Common myeloid progenitor, CD34-positive (primary cell): Measurements from ENCODE around the gene ALPP.
"Not testable (repeated sequence)": the region's sequence is repeated elsewhere in the genome, so short reads cannot be mapped to it uniquely, and the experiment has no call there.

Experiments used
- CTCF ChIA-PET: fragments of 350-600 bp; sonication (Branson Sonifier 250); formaldehyde crosslinking; loops from one replicate; lab custom pipeline; 2021; ENCODE audit warnings: antibody characterized with exemption; lab: Charles Lee
- POLR2A ChIA-PET: fragments of 350-600 bp; sonication (Branson Sonifier 250); formaldehyde crosslinking; loops from one replicate; lab custom pipeline; 2021; ENCODE audit warnings: antibody characterized with exemption; lab: Charles Lee
- DNase-seq, 3 donors: peaks; one replicate each; pipeline versions ENCODE4 v3.0.0 to v3.0.0-alpha.2; 2013
- H3K27ac ChIP-seq, 2 experiments: 1 replicate in 1 of 2; 2 replicates in 1 of 2; pipeline ENCODE4 v1.7.0; 2013; ENCODE audit warnings: inconsistent platforms in 2 of 2, low read length in 2 of 2, mild to moderate bottlenecking in 2 of 2, low read depth in 1 of 2, moderate library complexity in 1 of 2; ENCODE audit not compliant: severe bottlenecking in 2 of 2, insufficient read depth in 1 of 2, poor library complexity in 1 of 2
- H3K27me3 ChIP-seq, 5 experiments: replicated peaks in 2 of 5; 1 replicate in 3 of 5; 2 replicates in 2 of 5; pipeline versions ENCODE4 v1.6.1 to v1.7.0; 2013; ENCODE audit warnings: low read length in 4 of 5, mild to moderate bottlenecking in 2 of 5, moderate library complexity in 2 of 5, inconsistent platforms in 1 of 5; ENCODE audit not compliant: insufficient read depth in 5 of 5, control insufficient read depth in 4 of 5
- H3K36me3 ChIP-seq, 4 experiments: 1 replicate in 2 of 4; 2 replicates in 2 of 4; pipeline versions ENCODE4 v1.6.1 to v1.7.0; 2013; ENCODE audit warnings: low read length in 3 of 4, control low read depth in 1 of 4, mild to moderate bottlenecking in 1 of 4; ENCODE audit not compliant: control insufficient read depth in 4 of 4, insufficient read depth in 4 of 4
- H3K4me1 ChIP-seq, 4 experiments: 1 replicate in 3 of 4; 2 replicates in 1 of 4; pipeline versions ENCODE4 v1.6.1 to v1.7.1; 2013; ENCODE audit warnings: low read length in 3 of 4, mild to moderate bottlenecking in 3 of 4, control low read depth in 1 of 4, inconsistent platforms in 1 of 4, moderate library complexity in 1 of 4; ENCODE audit not compliant: control insufficient read depth in 4 of 4, insufficient read depth in 4 of 4; ENCODE audit errors: control extremely low read depth in 1 of 4
- H3K4me3 ChIP-seq, 7 experiments: 1 replicate in 4 of 7; 2 replicates in 3 of 7; pipeline versions ENCODE4 v1.5.1 to v1.7.0; 2013; ENCODE audit warnings: mild to moderate bottlenecking in 7 of 7, low read length in 6 of 7, moderate library complexity in 6 of 7, inconsistent platforms in 2 of 7, low read depth in 2 of 7, control low read depth in 1 of 7; ENCODE audit not compliant: insufficient read depth in 4 of 7, control insufficient read depth in 1 of 7; ENCODE audit errors: extremely low read depth in 1 of 7
- H3K9me3 ChIP-seq, 5 experiments: 1 replicate in 4 of 5; 2 replicates in 1 of 5; pipeline versions ENCODE4 v1.6.1 to v1.7.1; 2013; ENCODE audit warnings: low read length in 4 of 5, mild to moderate bottlenecking in 2 of 5, inconsistent platforms in 1 of 5, low read depth in 1 of 5, moderate library complexity in 1 of 5; ENCODE audit not compliant: control insufficient read depth in 4 of 5, insufficient read depth in 2 of 5; ENCODE audit errors: control extremely low read depth in 1 of 5
- WGBS: methylation state at CpG from one replicate; pipeline ENCODE4 v1.1.5; 2013; ENCODE audit not compliant: insufficient coverage; 5-methylcytosine and 5-hydroxymethylcytosine counted together

Gene ALPP

DNA sequence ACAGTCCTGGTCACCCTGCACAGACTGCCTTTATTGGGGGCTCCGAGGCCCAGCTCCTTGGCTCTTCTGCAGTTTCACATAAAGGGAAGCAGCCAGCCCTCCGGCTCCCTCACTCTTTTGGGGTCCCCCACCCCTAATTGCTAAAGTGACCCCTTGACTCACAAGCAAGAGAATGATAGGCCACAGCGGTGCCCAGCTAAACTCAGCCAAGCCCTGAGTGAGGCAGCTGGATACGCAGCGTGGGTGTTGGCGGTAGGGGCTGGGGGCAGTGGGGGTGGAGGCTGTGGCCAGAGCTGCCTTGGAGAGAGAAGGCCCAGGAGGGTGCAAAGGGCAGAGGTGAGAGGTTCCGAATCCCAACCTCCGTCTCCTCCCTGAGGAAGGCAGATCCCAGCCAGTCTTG, 25.5 kb upstream of the ALPP start:
- DNase-seq: no peak
- Histone ChIP-seq H3K9me3 (no peaks in the 10 kb centered on the region), H3K4me1 (peaks cover 0 to 28% (median 13%) of the 10 kb centered on the region in 4 experiments), H3K27me3 (peaks cover 1 to 53% (median 30%) of the 10 kb centered on the region in 5 experiments), H3K36me3 (no peaks in the 10 kb centered on the region), H3K4me3 (no peak overlapping the region), H3K27ac (no peak overlapping the region)
- POLR2A ChIA-PET: no interaction called here
- CTCF ChIA-PET: interaction anchor here (0.6 to 1.3 kb wide), 4 partner anchors 9 to 95 kb away, joined by 3 to 7 read pairs (median 4); no protein-coding TSS in a partner anchor
- 98% methylated on average over 7 of the region's 8 CpGs for WGBS

DNA sequence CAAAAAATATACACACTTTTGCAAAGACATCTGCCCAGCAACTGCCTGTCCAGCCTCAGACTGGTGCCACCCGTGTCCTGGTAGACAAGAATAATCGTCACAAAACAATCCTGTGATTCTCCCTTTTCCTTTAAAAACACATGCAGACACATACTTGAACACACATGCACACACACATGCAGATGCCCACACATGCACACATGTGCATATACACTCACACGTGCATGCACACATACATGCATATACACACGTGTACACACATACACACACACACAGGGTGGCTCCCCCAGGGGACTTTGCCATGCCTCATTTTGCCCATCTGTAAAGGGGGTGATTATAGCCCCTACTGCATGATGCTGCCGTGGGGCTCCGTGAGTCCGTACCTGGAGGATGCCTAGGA, 24.9 kb upstream of the ALPP start:
- Histone ChIP-seq H3K4me3 (no peak overlapping the region), H3K36me3 (no peaks in the 10 kb centered on the region), H3K27ac (no peak overlapping the region), H3K9me3 (no peaks in the 10 kb centered on the region), H3K4me1 (peaks cover 0 to 26% (median 13%) of the 10 kb centered on the region in 4 experiments), H3K27me3 (peaks cover 0 to 48% (median 30%) of the 10 kb centered on the region in 5 experiments)
- POLR2A ChIA-PET: no interaction called here
- CTCF ChIA-PET: interaction anchor here (1.3 kb wide), 2 partner anchors 10 to 14 kb away, joined by 4 to 7 read pairs; no protein-coding TSS in a partner anchor
- DNase-seq: no peak
- 97% methylated on average over 7 of the region's 7 CpGs for WGBS

DNA sequence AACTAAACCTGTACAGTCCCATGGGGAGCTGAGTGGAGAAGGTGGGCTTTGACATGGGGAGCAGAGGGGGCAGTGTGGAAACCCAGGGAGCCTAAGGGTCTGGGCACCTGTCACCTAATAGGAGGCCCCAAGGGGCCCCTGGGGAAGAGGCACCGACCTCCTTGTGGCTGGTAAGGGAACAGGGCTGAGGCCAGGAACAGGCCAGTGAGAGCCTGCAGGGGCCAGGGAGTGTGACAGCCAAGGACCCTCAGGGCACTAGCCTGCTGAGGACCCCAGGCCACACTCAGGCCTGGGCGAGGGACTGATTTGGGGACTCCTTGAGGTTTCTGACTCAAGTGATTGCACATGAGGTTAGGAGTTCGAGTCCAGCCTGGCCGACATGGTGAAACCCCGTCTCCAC, 24.5 kb upstream of the ALPP start:
- ChIA-PET POLR2A (no interaction called here), CTCF (interaction anchor here (0.7 to 1.5 kb wide), 5 partner anchors 9 to 76 kb away, joined by 3 to 5 read pairs (median 3); no protein-coding TSS in a partner anchor)
- peaks cover 0 to 44% (median 30%) of the 10 kb centered on the region in 5 experiments for H3K27me3 ChIP-seq
- no peak overlapping the region for H3K4me3 ChIP-seq
- no peak overlapping the region for H3K27ac ChIP-seq
- 92% methylated on average over 4 of the region's 5 CpGs for WGBS
- peaks cover 0 to 22% (median 11%) of the 10 kb centered on the region in 4 experiments for H3K4me1 ChIP-seq
- DNase-seq: no peak
- H3K36me3 ChIP-seq: no peaks in the 10 kb centered on the region
- no peaks in the 10 kb centered on the region for H3K9me3 ChIP-seq

GRCh38 chr2:232361646-232362045, 16.9 kb upstream of the ALPP start:
- no peak overlapping the region for H3K4me3 ChIP-seq
- no peak overlapping the region for H3K27ac ChIP-seq
- H3K9me3 ChIP-seq: peaks cover 0 to 8% (median 0%) of the 10 kb centered on the region in 5 experiments
- ChIA-PET CTCF (no interaction called here), POLR2A (no interaction called here)
- no peaks in the 10 kb centered on the region for H3K36me3 ChIP-seq
- 98% methylated on average over 5 of the region's 5 CpGs for WGBS
- peaks cover 0 to 43% (median 37%) of the 10 kb centered on the region in 4 experiments for H3K4me1 ChIP-seq
- DNase-seq: no peak
- H3K27me3 ChIP-seq: no peaks in the 10 kb centered on the region

DNA sequence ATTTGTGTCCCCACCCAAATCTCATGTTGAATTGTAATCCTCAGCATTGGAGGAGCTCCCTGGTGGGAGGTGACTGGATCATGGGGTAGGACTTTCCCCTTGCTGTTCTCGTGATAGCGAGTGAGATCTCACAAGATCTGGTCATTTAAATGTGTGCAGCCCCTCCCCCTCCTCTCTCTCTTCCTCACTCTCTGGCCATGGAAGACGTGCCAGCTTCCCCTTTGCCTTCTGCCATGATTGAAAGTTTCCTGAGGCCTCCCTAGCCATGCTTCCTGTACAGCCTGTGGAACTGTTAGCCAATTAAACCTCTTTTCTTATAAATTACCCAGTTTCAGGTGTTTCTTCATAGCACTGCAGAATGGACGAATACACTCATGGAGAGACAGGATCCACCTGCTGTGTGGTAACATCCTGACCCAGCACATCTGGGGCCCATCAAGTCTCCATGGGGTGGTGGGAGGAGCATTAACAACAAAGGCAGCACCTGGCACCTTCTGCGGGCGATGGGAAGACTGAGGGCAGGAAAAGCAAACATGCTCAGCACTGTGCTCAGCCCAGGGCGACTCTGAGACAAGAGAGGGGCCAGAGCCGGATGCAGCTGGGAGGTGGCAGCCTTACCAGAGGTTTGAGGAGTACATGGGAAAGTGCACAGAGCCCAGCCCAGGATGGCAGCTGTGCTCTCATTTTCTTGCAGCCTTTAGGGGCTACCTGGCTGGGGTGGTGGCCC, 16.2 kb upstream of the ALPP start:
- CTCF ChIA-PET: interaction anchor here (0.8 to 3.5 kb wide), 4 partner anchors 11 to 73 kb away, joined by 3 to 14 read pairs (median 7); no protein-coding TSS in a partner anchor
- no peaks in the 10 kb centered on the region for H3K27me3 ChIP-seq
- POLR2A ChIA-PET: no interaction called here
- WGBS: 68% methylated on average over 5 of the region's 8 CpGs
- peaks cover 0 to 45% (median 37%) of the 10 kb centered on the region in 4 experiments for H3K4me1 ChIP-seq
- peaks cover 0 to 8% (median 0%) of the 10 kb centered on the region in 5 experiments for H3K9me3 ChIP-seq
- H3K36me3 ChIP-seq: no peaks in the 10 kb centered on the region
- DNase-seq: peak in 2 of 3 donors; percentile 46 to 58
- no peak overlapping the region for H3K27ac ChIP-seq
- H3K4me3 ChIP-seq: no peak overlapping the region

- H3K27me3 ChIP-seq, H3K27ac ChIP-seq, H3K9me3 ChIP-seq, POLR2A ChIA-PET, DNase-seq, H3K36me3 ChIP-seq: not testable (repeated sequence)
- 49% methylated on average over 9 of the region's 12 CpGs for WGBS
- Histone ChIP-seq H3K4me1 (peaks cover 0 to 53% (median 40%) of the 10 kb centered on the region in 4 experiments), H3K4me3 (peak overlapping the region in 5 of 7 experiments; percentile 37 to 70 (median 53))
- CTCF ChIA-PET: interaction anchor here (0.8 to 6.0 kb wide), 8 partner anchors 8 to 76 kb away, joined by 3 to 47 read pairs (median 8); no protein-coding TSS in a partner anchor
Observed at GRCh38 chr2:232363064-232363783, 15.3 kb upstream of the ALPP start.
